GM20000 (cell line): Measurements from ENCODE around the gene TARS2.

Experiments
- DNase-seq: peaks from one replicate; pipeline ENCODE4 v3.0.0; 2012; ENCODE audit warnings: low spot score
- TF ChIP-seq, protein P1 (sequence below): IDR thresholded peaks from 2 replicates; pipeline ENCODE4 v1.5.1; 2012; ENCODE audit warnings: mild to moderate bottlenecking, control low read depth; ENCODE audit errors: extremely low read depth, missing control alignments

The TARS2 gene

DNA sequence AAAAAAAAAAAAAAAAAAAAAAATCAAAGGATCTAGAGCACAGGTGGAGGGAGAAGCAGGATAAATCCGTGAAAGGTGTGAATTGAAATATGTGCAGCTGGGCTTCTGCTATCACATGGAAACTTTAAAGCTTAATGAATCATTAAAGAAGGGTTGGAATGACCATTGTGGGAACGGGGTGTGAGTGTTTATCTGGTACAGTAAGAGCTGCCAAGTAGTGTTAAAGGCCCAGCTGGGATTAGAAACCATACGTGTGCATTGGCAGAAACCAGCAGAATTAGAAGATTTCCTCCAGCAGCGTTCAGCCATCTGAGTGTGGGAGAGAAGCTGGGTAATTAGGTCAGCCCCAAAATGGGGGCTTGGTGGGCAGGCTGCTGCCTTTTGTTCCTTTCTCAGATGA is 41.8 kb downstream of the TARS2 start:
- TF ChIP-seq, protein P1, sequence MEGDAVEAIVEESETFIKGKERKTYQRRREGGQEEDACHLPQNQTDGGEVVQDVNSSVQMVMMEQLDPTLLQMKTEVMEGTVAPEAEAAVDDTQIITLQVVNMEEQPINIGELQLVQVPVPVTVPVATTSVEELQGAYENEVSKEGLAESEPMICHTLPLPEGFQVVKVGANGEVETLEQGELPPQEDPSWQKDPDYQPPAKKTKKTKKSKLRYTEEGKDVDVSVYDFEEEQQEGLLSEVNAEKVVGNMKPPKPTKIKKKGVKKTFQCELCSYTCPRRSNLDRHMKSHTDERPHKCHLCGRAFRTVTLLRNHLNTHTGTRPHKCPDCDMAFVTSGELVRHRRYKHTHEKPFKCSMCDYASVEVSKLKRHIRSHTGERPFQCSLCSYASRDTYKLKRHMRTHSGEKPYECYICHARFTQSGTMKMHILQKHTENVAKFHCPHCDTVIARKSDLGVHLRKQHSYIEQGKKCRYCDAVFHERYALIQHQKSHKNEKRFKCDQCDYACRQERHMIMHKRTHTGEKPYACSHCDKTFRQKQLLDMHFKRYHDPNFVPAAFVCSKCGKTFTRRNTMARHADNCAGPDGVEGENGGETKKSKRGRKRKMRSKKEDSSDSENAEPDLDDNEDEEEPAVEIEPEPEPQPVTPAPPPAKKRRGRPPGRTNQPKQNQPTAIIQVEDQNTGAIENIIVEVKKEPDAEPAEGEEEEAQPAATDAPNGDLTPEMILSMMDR: no peak
- no peak for DNase-seq

DNA sequence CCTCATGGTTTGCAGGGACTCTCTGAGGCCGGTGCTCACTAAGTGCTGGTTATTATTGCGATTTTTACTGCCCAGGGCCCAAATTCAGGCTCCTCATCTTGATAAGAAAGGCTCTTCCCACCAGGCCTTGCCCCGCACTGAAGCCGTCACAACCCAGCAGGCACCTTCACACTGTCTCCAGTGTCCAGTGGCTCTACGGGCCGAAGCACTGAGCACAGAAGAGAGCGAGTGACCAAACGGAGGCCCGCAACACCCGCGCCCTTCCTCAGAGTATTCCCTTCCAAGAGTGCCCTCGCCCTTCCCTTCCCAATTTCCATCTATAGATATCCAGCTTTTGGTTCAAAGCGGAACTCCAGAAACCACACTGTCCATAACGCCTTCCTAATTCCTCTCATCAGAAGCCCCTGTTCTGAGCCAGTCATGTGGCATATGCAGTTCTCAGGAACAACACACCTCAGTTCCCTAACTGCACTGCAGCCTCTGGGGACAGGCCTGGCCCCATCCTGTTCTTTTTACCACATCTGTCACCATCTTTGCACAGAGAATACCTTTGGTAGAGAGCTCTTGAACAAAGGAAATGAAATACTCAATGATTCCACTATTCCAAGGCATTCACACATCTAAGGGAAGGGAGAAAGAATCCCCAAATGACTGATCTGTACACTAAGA is 43.4 kb downstream of the TARS2 start:
- TF ChIP-seq, protein P1: no peak
- no peak for DNase-seq

DNA sequence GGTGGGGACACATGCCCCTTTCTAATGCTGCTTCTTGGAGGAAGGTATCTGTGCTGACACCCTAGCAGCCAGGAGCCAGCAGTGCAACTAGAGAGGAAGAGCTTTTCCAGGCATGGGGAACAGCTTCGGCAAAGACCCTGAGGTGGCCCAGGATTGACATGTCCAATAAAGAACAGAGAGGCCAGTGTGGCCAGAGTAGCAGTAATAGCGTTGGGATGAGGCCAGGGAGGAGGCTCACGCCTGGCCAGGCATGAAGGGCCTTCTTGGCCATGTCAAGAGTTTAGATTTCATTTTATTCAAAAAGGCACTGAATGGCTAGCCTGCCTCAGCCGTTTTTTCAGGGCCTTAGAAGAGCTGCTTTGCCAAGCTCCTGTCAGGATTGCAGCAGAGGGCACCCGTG is 45.6 kb downstream of the TARS2 start:
- TF ChIP-seq, protein P1: no peak
- no peak for DNase-seq

DNA sequence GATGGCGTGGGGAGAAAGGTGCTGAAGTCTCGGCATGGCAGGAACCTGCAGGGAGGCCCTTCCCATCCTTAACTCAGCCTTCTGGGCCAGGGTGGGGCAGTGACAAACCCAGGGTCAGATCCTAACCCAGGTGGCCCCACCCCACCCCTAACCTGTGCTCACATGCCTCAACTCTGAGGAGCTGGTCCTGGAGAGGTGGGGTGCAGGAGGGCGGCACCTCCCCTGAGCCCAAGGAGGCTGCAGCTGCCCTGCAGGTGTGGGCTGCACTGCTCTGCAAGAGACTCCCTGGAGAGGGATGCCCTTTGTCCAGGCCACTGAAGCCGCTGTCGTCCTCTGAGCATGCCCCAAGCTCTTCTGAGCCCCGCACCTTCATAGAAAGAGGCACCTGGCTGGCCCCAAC is 46.8 kb downstream of the TARS2 start:
- no peak for DNase-seq
- TF ChIP-seq, protein P1: no peak

DNA sequence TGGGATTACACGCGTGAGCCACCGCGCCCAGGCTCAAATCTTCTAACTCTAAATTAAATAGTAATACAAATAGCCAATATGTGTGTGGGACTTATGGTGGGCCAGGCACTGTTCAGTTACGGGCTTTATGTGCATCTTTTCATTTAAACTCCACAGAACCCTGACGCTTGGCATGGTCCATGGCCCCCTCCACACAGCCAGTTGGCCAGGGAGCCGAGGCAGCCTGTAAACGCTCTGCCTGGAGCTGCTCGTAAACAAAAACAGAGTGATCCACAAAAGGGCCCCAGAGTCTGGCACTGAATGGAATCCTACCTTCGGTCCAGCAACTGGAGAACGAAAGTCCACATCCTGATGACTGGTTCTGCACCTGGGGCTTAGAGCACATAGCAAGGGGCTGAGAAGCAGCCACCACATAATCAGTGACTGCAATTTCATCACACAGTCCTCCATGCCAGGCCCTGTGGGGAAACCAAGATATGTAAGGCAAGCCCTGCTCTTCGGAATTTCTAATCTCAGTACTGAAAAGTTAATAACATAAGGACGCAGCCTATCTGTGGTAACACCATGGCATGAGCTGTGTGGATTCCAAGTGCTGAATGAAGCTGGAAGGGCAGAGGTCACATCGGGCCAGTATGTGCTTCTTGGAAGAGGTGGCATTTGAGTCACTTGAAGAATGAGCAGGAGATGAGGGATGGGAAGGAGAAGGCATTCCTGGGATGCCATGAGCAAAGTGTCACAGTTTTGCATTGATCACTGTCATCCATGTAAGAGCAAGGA is 48.5 kb downstream of the TARS2 start:
- DNase-seq: no peak
- TF ChIP-seq, protein P1: no peak

DNA sequence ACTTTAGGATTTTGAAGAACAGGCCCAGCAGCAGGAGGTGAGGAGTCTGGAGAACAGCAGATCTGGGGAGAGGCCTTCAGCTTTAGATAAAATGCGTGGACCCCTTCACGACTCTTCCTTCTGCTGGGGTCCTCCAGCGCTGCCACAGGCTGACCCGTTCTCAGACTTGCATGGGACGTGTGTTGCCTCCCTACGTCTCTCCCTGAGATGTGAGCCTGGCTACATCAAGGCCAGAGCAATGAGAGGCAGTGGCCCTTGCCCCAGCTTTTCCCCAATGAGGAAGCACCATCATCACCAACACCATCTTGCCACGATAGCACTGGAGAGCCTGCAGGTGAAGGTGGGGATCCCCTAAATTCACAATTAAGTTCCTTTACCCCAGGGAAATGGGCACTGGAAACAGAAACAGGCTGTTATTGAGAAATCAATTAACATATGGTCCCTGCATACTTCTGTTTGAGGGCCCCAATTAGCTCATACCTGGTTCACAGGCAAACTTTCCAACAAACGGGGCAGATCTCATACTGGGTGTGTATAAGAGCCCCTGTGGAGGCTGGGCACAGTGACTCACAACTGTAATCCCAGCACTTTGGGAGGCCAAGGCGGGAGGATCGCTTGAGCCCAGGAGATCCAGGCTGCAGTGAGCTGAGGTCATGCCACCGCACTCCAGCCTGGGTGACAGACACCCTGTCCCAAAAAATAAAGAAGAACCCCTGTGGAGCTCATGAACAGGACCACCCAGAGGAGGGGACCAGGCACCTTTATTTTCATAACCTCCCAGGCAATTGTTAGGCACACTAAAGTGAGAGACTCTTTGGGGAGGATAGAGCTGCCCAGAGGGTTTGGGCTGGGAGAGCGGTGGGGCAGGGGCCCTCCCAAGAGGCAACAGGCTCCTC is 49.9 kb downstream of the TARS2 start:
- no peak for DNase-seq
- TF ChIP-seq, protein P1: no peak
